ENCODE results near the gene DDX54. TPM values are rescaled to one million over a fixed set of nuclear protein-coding genes. Genes with fewer than 3 reads are reported as not detected.
"Not testable (repeated sequence)": the region's sequence is repeated elsewhere in the genome, so short reads cannot be mapped to it uniquely, and the experiment has no call there.

The DDX54 gene
- total and polyA plus RNA-seq, 2 of the 8 experiments (the other 6 are each of a cell fraction or from before 2014, with no cell fraction given): 64.9 to 113 TPM

DNA sequence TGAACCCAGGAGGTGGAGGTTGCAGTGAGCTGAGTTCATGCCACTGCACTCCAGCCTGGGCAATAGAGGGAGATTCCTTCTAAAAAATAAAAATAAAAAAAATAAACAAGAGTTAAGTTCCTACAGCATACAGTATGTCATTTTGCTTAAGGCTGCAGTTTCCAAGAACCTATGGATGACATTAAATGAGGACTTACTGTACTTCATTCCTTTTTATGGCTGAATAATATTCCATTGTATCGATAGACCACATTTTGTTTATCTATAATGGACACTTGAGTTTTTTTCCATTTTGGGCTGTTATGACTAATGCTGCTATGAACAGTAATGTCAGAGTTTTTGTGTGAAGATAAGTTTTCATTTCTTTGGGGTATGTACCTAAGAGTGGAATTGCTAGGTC, 67.1 kb downstream of the DDX54 start (continued):
- no peak for TF ChIP-seq CEBPB (IDR thresholded peaks at IDR 0.05; ENCODE audit: low read depth, low read length)

DNA sequence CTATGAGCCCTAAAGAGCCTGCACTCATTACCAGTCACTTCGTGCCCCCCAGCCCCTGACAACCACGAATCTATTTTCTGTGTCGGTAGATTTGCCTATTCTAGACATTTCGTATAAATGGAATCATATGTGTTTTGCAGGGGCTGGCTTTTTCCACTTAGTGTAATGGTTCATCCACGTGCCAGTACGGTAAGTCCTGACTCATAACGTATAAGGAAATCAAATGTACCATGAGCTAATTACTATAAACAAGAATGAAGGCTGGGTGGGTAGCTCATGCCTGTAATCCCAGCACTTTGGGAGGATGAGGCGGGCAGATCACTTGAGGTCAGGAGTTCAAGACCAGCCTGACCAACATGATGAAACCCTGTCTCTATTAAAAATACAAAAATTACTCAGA, 67.6 kb downstream of the DDX54 start:
- H3K36me3 ChIP-seq (ENCODE audit: control insufficient read depth in 2 of 4, insufficient read depth in 4 of 4, low read length in 3 of 4); H3K4me1 ChIP-seq (replicated peaks in 1 of 4; ENCODE audit: control insufficient read depth in 3 of 4, insufficient read depth in 4 of 4, low read length in 3 of 4); DNase-seq (ENCODE audit: low read depth in 1 of 2, low spot score in 2 of 2); H2BK20ac ChIP-seq (ENCODE audit: low read length); H3K4me3 ChIP-seq (ENCODE audit: extremely low read depth in 1 of 4, insufficient read depth in 2 of 4, low read depth in 3 of 4, low read length in 4 of 4); H2AFZ ChIP-seq (ENCODE audit: low read length); H3K4ac ChIP-seq (replicated peaks; ENCODE audit: insufficient read length, low read depth, low read length); H3K27me3 ChIP-seq (replicated peaks in 1 of 4; ENCODE audit: control insufficient read depth in 3 of 4, extremely low read depth in 1 of 4, insufficient read depth in 3 of 4, low read length in 3 of 4); H3K4me2 ChIP-seq (ENCODE audit: insufficient read depth in 1 of 2, low read depth in 2 of 2, low read length in 2 of 2); H3K9me3 ChIP-seq (ENCODE audit: insufficient read depth in 2 of 2, low read depth in 1 of 2, low read length in 1 of 2); H2BK5ac ChIP-seq (ENCODE audit: low read depth, low read length); H3K18ac ChIP-seq (ENCODE audit: extremely low read depth, low read length); H2AK5ac ChIP-seq (ENCODE audit: low read depth, low read length); FAIRE-seq; H3K23ac ChIP-seq (ENCODE audit: insufficient read length); H2BK12ac ChIP-seq (ENCODE audit: low read depth, low read length); H4K8ac ChIP-seq (ENCODE audit: extremely low read depth, insufficient read depth, low read length); H3K14ac ChIP-seq (ENCODE audit: insufficient read length); H2BK15ac ChIP-seq (ENCODE audit: low read length); H3K23me2 ChIP-seq (ENCODE audit: low read depth, low read length); H3K9ac ChIP-seq (replicated peaks in 1 of 4; ENCODE audit: extremely low read depth in 1 of 4, low read depth in 3 of 4, low read length in 3 of 4); H2BK120ac ChIP-seq (replicated peaks; ENCODE audit: low read depth, low read length); H3K27ac ChIP-seq (ENCODE audit: low read depth, low read length); H4K20me1 ChIP-seq (replicated peaks in 1 of 2; ENCODE audit: control insufficient read depth in 1 of 2, insufficient read depth in 2 of 2, low read length in 2 of 2); H3K56ac ChIP-seq (replicated peaks; ENCODE audit: insufficient read length, low read depth, low read length); H3K79me2 ChIP-seq (ENCODE audit: control insufficient read depth in 1 of 2, insufficient read depth in 2 of 2, low read length in 2 of 2); H3K79me1 ChIP-seq (ENCODE audit: low read depth, low read length); H4K91ac ChIP-seq (replicated peaks; ENCODE audit: insufficient read length, low read length); POLR2A ChIA-PET (ENCODE audit: partially characterized antibody); H4K5ac ChIP-seq (ENCODE audit: insufficient read length, low read depth, low read length): not testable (repeated sequence)
- 90% methylated on average over 8 of the region's 8 CpGs; no CpG with 5 or more reads in 1 of the 2 experiments for WGBS, 2 experiments (ENCODE audit: extremely low coverage in 1 of 2, insufficient coverage in 1 of 2, insufficient read length in 1 of 2, insufficient replicate concordance in 2 of 2, low coverage in 1 of 2, low lambda C conversion rate in 2 of 2, missing lambda C conversion rate in 1 of 2)
- CTCF ChIA-PET (ENCODE audit: partially characterized antibody): interaction anchor here (0.8 to 2.2 kb wide), 12 partner anchors 10 to 124 kb away, joined by 3 to 6 read pairs (median 4); partner anchors contain the start of genes CFAP73 and RASAL1
